Head of caudate nucleus (tissue), 42 donors: ENCODE results near the gene EMC1.
"Not testable (repeated sequence)": the region's sequence is repeated elsewhere in the genome, so short reads cannot be mapped to it uniquely, and the experiment has no call there.

Source experiments
- DNase-seq, 42 donors: peaks; one replicate each; pipeline versions ENCODE4 v3.0.0 to v3.0.0-alpha.2; 2020 to 2021; ENCODE audit warnings: mixed read lengths in 7 of 42
- intact Hi-C: fragments of 100-400 bp; cut with DNase I; formaldehyde crosslinking; loops from one replicate; pipeline ENCODE4 v1.15.0; 2022

Gene EMC1

GRCh38 chr1:19222979-19223824 is 28.1 kb downstream of the EMC1 start:
- intact Hi-C loops, result no loop called here
- peak in 1 of 42 donors; percentile 1 for DNase-seq

GRCh38 chr1:19222573-19222972 is 28.8 kb downstream of the EMC1 start:
- DNase-seq, result peak in 1 of 42 donors; percentile 10
- intact Hi-C loops, result no loop called here

GRCh38 chr1:19220991-19221390 is 30.3 kb downstream of the EMC1 start:
- intact Hi-C loops, result no loop called here

GRCh38 chr1:19220080-19220846 is 31.1 kb downstream of the EMC1 start:
- DNase-seq, result peak in 1 of 42 donors; percentile 12
- intact Hi-C loops, result no loop called here

More at GRCh38 chr1:19220991-19221390, 30.3 kb downstream of the EMC1 start:
- peak in 1 of 42 donors; percentile 4 for DNase-seq

- intact Hi-C loops, result no loop called here
- DNase-seq, result peak in 1 of 42 donors; percentile 3
These were observed 31.9 kb downstream of the EMC1 start for GRCh38 chr1:19219451-19219850.

GRCh38 chr1:19216585-19216984 is 34.7 kb downstream of the EMC1 start:
- intact Hi-C loops, result not testable (repeated sequence)

GRCh38 chr1:19213580-19213979 is 37.7 kb downstream of the EMC1 start:
- no peak for DNase-seq
- intact Hi-C loops, result loop anchor here (5.0 kb wide), 1 partner anchor 39 kb away; the partner anchor contains the start of genes EMC1 and MRTO4

More at GRCh38 chr1:19216585-19216984, 34.7 kb downstream of the EMC1 start:
- DNase-seq, result not testable (repeated sequence)

GRCh38 chr1:19212167-19212566 is 39.2 kb downstream of the EMC1 start:
- intact Hi-C loops, result loop anchor here (5.0 kb wide), 1 partner anchor 40 kb away; the partner anchor contains the start of genes EMC1 and MRTO4
- no peak for DNase-seq

- DNase-seq, result peak in 1 of 42 donors; percentile 3
- intact Hi-C loops, result loop anchor here (5.0 kb wide), 1 partner anchor 41 kb away; the partner anchor contains the start of genes EMC1 and MRTO4
These were observed 40.4 kb downstream of the EMC1 start for GRCh38 chr1:19210772-19211549.

- intact Hi-C loops, result loop anchor here (5.0 kb wide), 1 partner anchor 42 kb away; the partner anchor contains the start of genes EMC1 and MRTO4
- DNase-seq, result peak; percentile 78 to 97 (median 95)
These were observed 41.1 kb downstream of the EMC1 start, which contains the start of gene UBR4 for GRCh38 chr1:19209990-19210771. Gene UBR4 (minus strand): TSS chr1:19210266. CDS start chr1:19210248, 18 bp downstream.

- intact Hi-C loops, result no loop called here
- DNase-seq, result peak in 19 of 42 donors; percentile 5 to 48 (median 16)
These were observed 41.8 kb downstream of the EMC1 start for GRCh38 chr1:19209439-19209989.

GRCh38 chr1:19208710-19209438 is 42.5 kb downstream of the EMC1 start:
- no peak for DNase-seq
- intact Hi-C loops, result no loop called here

GRCh38 chr1:19206947-19207346 is 44.4 kb downstream of the EMC1 start:
- DNase-seq, result no peak
- intact Hi-C loops, result no loop called here

- no peak for DNase-seq
- intact Hi-C loops, result no loop called here
These were observed 45.5 kb downstream of the EMC1 start for GRCh38 chr1:19205845-19206244.

- DNase-seq, result no peak
- intact Hi-C loops, result no loop called here
These were observed 45.9 kb downstream of the EMC1 start for GRCh38 chr1:19205403-19205802.

GRCh38 chr1:19204446-19205266 is 46.7 kb downstream of the EMC1 start:
- DNase-seq, result no peak
- intact Hi-C loops, result no loop called here
